Upper lobe of left lung (tissue), 6 donors: ENCODE data around the gene PREB. TPM values are rescaled to one million over a fixed set of nuclear protein-coding genes. Genes with fewer than 3 reads are reported as not detected.

Experiments
- ATAC-seq, 2 donors: fragments of 200-7000 bp; cut with Tn5 transposase; one replicate each; pipeline ENCODE4 v1.9.1; 2022; ENCODE audit warnings: mild to moderate bottlenecking in 2 of 2, moderate library complexity in 2 of 2; ENCODE audit not compliant: low FRiP score in 2 of 2
- DNase-seq, 2 donors: peaks; one replicate each; pipeline ENCODE4 v3.0.0-alpha.2; 2019 to 2020
- H3K27ac ChIP-seq, 4 donors: fragments of 200-600 bp; sonication (generic); one replicate each; pipeline ENCODE4 v1.5.1; 2016 to 2019
- H3K27me3 ChIP-seq, 4 donors: fragments of 200-600 bp; sonication (generic); one replicate each; pipeline ENCODE4 v1.5.1; 2017 to 2019
- H3K36me3 ChIP-seq, 4 donors: fragments of 200-600 bp; sonication (generic); one replicate each; pipeline ENCODE4 v1.5.1; 2016 to 2019
- H3K4me1 ChIP-seq, 4 donors: fragments of 200-600 bp; sonication (generic); one replicate each; pipeline ENCODE4 v1.5.1; 2018 to 2019
- H3K4me3 ChIP-seq, 4 donors: fragments of 200-600 bp; sonication (generic); one replicate each; pipeline ENCODE4 v1.5.1; 2017 to 2019; ENCODE audit warnings: mild to moderate bottlenecking in 2 of 4, moderate library complexity in 1 of 4
- H3K9me3 ChIP-seq, 4 donors: fragments of 200-600 bp; sonication (generic); one replicate each; pipeline ENCODE4 v1.5.1; 2018 to 2019
- EP300 ChIP-seq, 4 donors: sonication (generic); formaldehyde crosslinking; IDR thresholded peaks; one replicate each; pipeline ENCODE4 v1.5.1; 2017; ENCODE audit warnings: antibody characterized with exemption in 4 of 4, control low read depth in 2 of 4
- POLR2A ChIP-seq, 4 donors: fragments of 450-650 bp; IDR thresholded peaks; one replicate each; pipeline ENCODE4 v1.5.1; 2016 to 2017; ENCODE audit warnings: antibody characterized with exemption in 4 of 4, mild to moderate bottlenecking in 2 of 4
- POLR2AphosphoS5 ChIP-seq, 2 donors: sonication (generic); formaldehyde crosslinking; IDR thresholded peaks; one replicate each; pipeline ENCODE4 v1.5.1; 2017; ENCODE audit warnings: antibody characterized with exemption in 2 of 2
- WGBS, 2 donors: methylation state at CpG; one replicate each; pipeline ENCODE4 v1.1.5; 2017 to 2018; 5-methylcytosine and 5-hydroxymethylcytosine counted together
- total RNA-seq, 6 donors: library from RNA; depleted of rRNA in 4 of 6; stranded (reverse); fragments of >200 nt in 4 of 6; gene quantifications; one replicate each; pipeline versions ENCODE4 v1.1.0 to v1.2.1, GENCODE V29; 2016 to 2021
- TF ChIP-seq, protein P1 (sequence below), 6 experiments: fragments of 450-650 bp in 4 of 6; fragments of 200-600 bp in 2 of 6; sonication (generic) in 2 of 6; IDR thresholded peaks; one replicate each; pipeline ENCODE4 v1.5.1; 2016 to 2019; ENCODE audit warnings: antibody characterized with exemption in 6 of 6
- donor health status: DM: no; HTN: no; CAD: no; lungs with moderate emphysema.
- donor health status: DM: no; HTN: yes; CAD: no; lungs with severe emphysema.

The PREB gene
- total RNA-seq, 6 donors from 2014 or later, result 45.7 to 102 (median 66.0) TPM

DNA sequence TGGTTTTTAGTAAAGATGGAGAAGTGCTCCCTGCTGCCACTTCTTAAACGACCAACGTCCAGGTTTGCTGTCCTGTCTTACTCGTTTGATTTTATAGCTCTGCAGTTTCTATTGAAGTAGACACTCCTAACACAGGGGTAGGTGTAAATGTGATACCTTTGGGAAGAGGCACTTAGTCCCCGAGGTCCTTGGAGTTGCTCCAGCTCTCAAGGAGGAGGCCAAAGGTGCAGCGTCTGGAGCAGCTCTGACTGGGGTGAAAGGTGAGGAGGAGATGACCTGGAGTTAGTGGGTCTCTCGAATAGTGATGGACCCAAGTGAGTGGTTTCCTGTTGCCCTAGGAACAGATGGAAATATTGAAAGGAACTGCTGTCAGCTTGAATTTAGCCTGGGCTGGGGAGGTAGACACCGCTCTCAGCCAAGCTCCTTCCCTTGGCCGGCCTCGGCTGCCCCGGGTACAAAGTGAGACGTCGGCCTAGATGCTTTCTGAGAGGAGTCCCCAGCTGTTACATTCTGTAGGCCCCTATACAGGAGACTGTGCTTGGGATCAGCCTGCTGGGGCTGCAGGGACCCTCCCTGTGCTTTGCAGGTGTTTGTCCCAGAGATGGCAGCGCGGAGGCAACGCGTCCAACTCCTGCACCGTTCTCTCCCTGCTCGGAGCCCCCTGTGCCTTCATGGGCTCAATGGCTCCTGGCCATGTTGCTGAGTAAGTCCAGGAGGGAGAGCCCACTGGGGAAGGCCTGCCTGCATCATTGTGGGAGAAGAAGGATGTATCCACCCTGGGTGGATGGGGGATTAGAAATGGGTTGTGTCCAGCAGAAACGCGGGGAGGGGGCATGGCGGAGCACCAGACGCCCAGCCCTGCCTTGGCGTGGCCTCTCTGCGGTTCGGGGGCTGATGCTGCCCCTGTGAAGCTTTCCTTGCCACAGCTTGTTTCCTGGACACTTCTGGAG is 42.4 kb downstream of the PREB start:
- peak in 1 of 2 donors; percentile 50 for DNase-seq
- Histone ChIP-seq H3K27ac (no peak overlapping the region), H3K4me1 (peaks cover 11 to 19% (median 16%) of the 10 kb centered on the region in 4 donors), H3K9me3 (no peaks in the 10 kb centered on the region), H3K27me3 (no peaks in the 10 kb centered on the region), H3K36me3 (no peaks in the 10 kb centered on the region), H3K4me3 (no peak overlapping the region)
- ATAC-seq, result no peak
- 75 to 86% methylated on average over 19 to 25 of the region's 25 CpGs for WGBS, 2 donors
- no peak for TF ChIP-seq POLR2A (IDR thresholded peaks at IDR 0.05)
- no peak for TF ChIP-seq POLR2AphosphoS5 (IDR thresholded peaks at IDR 0.05)
- TF ChIP-seq, protein P1, sequence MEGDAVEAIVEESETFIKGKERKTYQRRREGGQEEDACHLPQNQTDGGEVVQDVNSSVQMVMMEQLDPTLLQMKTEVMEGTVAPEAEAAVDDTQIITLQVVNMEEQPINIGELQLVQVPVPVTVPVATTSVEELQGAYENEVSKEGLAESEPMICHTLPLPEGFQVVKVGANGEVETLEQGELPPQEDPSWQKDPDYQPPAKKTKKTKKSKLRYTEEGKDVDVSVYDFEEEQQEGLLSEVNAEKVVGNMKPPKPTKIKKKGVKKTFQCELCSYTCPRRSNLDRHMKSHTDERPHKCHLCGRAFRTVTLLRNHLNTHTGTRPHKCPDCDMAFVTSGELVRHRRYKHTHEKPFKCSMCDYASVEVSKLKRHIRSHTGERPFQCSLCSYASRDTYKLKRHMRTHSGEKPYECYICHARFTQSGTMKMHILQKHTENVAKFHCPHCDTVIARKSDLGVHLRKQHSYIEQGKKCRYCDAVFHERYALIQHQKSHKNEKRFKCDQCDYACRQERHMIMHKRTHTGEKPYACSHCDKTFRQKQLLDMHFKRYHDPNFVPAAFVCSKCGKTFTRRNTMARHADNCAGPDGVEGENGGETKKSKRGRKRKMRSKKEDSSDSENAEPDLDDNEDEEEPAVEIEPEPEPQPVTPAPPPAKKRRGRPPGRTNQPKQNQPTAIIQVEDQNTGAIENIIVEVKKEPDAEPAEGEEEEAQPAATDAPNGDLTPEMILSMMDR (IDR thresholded peaks at IDR 0.05), result no peak
- no peak for TF ChIP-seq EP300 (IDR thresholded peaks at IDR 0.05)

DNA sequence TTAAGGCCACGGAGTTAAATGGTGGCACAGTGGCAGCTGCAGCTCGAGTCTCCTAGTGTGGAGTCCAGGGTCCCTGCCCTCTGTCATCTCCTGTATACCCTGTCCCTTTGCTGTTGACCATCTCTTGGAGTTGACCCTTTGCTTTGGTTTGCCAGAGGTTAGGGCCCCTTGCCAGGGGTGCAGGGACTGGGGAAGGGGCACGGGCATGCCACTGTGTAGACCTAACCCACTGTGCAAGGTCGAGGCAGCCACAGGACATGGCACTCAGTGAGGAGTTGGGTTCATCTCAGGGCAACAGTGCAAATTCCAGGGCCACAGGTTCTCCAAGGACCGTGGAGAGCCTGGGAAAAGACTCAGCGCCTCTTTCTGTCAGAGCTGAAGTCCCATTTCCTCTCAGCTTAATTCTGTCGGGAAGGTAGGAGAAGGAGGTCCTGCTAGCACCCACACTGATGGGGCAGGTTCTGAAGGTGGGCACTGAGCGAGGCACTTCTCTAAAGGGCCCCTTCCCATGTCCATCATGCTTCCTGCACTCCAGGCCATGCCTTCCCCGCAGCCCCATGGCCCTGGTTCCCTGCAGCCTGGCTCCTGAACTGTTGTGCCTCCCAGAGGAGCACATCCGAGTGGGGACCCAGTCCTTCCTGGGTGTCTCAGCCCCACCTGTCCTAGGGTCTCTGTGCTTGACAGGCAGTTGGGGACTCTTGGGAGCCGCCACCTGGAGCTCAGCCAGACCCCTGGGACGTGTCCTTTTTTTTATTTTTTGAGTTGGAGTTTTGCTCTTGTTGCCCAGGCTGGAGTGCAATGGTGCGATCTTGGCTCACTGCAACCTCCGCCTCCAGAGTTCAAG is 45.1 kb downstream of the PREB start:
- no peaks in the 10 kb centered on the region for H3K9me3 ChIP-seq
- no peak for TF ChIP-seq POLR2A (IDR thresholded peaks at IDR 0.05)
- TF ChIP-seq, protein P1 (IDR thresholded peaks at IDR 0.05), result no peak
- no peak for TF ChIP-seq EP300 (IDR thresholded peaks at IDR 0.05)
- no peak for TF ChIP-seq POLR2AphosphoS5 (IDR thresholded peaks at IDR 0.05)
- peaks cover 13 to 21% (median 18%) of the 10 kb centered on the region in 4 donors for H3K4me1 ChIP-seq
- no peak for ATAC-seq
- WGBS, 2 donors, result 92 to 93% methylated on average over 10 to 14 of the region's 14 CpGs
- H3K27me3 ChIP-seq, result no peaks in the 10 kb centered on the region
- DNase-seq, result no peak
- no peaks in the 10 kb centered on the region for H3K36me3 ChIP-seq
- no peak overlapping the region for H3K4me3 ChIP-seq
- no peak overlapping the region for H3K27ac ChIP-seq

DNA sequence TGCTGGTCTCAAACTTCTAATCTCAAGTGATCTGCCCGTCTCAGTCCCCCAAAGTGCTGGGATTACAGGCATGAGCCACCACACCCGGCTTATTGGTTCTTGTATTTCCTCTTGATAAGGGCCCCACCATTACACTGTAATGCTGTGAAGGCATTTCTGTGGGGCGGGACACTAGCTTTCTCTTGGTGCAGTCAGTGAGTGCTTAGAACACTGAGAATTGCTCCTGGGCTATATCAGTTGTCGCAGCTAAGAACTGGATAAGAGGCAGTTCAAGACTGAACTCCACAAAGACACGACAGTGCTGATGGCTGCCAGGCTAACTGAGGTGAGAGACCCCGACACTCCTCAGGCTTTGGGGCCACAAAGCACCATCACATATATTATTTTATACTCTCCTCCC is 45.8 kb downstream of the PREB start:
- ATAC-seq (no peak), DNase-seq (no peak)
- Histone ChIP-seq H3K27ac (no peak overlapping the region), H3K4me3 (no peak overlapping the region), H3K27me3 (no peaks in the 10 kb centered on the region), H3K36me3 (no peaks in the 10 kb centered on the region), H3K4me1 (peaks cover 13 to 21% (median 18%) of the 10 kb centered on the region in 4 donors), H3K9me3 (no peaks in the 10 kb centered on the region)
- TF ChIP-seq POLR2A (IDR thresholded peaks at IDR 0.05), result no peak
- no peak for TF ChIP-seq POLR2AphosphoS5 (IDR thresholded peaks at IDR 0.05)
- TF ChIP-seq, protein P1 (IDR thresholded peaks at IDR 0.05), result no peak
- TF ChIP-seq EP300 (IDR thresholded peaks at IDR 0.05), result no peak
- 97 to 98% methylated on average over 6 of the region's 6 CpGs for WGBS, 2 donors

DNA sequence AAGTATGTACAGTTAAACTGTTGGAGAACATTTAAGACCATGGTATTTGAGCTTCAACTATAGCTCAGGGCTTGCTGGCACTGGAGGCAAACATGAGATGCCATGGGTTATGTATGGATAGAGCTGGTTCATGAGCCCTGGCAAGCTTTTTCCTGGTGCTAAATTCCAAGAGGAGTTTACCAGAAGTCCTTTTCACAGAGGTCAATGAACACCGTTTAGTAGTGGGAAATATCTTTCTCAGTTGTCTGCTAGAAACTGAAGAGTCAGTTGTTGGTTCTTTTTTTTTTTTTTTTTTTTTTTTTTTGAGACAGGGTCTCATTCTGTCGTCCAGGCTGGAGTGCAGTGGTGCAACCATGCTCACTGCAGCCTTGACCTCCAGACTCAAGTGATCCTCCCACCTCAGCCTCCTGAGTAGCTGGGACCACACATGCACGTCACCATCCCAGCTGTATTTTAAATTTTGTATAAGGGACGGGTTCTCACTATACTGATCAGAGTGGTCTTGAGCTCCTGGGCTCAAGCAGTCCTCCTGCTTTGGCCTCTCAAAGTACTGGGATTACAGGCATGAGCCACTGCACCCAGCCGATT is 46.5 kb downstream of the PREB start:
- Histone ChIP-seq H3K9me3 (no peaks in the 10 kb centered on the region), H3K36me3 (no peaks in the 10 kb centered on the region), H3K4me3 (no peak overlapping the region), H3K27me3 (no peaks in the 10 kb centered on the region), H3K4me1 (peaks cover 13 to 23% (median 18%) of the 10 kb centered on the region in 4 donors), H3K27ac (no peak overlapping the region)
- no peak for ATAC-seq
- TF ChIP-seq, protein P1 (IDR thresholded peaks at IDR 0.05), result no peak
- TF ChIP-seq EP300 (IDR thresholded peaks at IDR 0.05) (no peak), POLR2AphosphoS5 (IDR thresholded peaks at IDR 0.05) (no peak)
- no peak for DNase-seq
- WGBS, 2 donors, result 87 to 92% methylated on average over 5 of the region's 5 CpGs
